GM12878 (cell line): ENCODE data around the gene C10orf143. TPM values are rescaled to one million over a fixed set of nuclear protein-coding genes. Genes with fewer than 3 reads are reported as not detected.

Source experiments
- ATAC-seq: fragments of 200-7000 bp; cut with Tn5 transposase; 3 replicates; pipeline ENCODE4 v1.9.1; 2020; ENCODE audit warnings: mild to moderate bottlenecking, moderate library complexity
- BruUV-seq: library from RNA; stranded (reverse); fragments of 400-500 nt; replicated peaks from 2 replicates; lab custom pipeline; 2021; lab: Mats Ljungman, UMichigan
- CTCF ChIA-PET: fragments of 300-600 bp; sonication (Branson Sonifier 250); formaldehyde crosslinking; extraction: SDS; loops from one replicate; lab custom pipeline; 2021; ENCODE audit warnings: inconsistent platforms; lab: Yijun Ruan, JAX
- POLR2A ChIA-PET: fragments of 350-600 bp; formaldehyde crosslinking; extraction: SDS; loops from one replicate; lab custom pipeline; 2021; ENCODE audit warnings: inconsistent platforms; lab: Charles Lee
- RAD21 ChIA-PET: fragments of 300-600 bp; sonication (Branson Sonifier 250); formaldehyde crosslinking; loops from one replicate; lab custom pipeline; 2023; ENCODE audit warnings: antibody characterized with exemption; ENCODE audit not compliant: unreplicated experiment; lab: Charles Lee
- SMC1A ChIA-PET: fragments of 300-600 bp; sonication (Branson Sonifier 250); formaldehyde crosslinking; loops from one replicate; lab custom pipeline; 2023; ENCODE audit not compliant: unreplicated experiment, uncharacterized antibody; lab: Charles Lee
- DNase-seq: peaks from one replicate; pipeline ENCODE4 v3.0.0-alpha.2; 2011; ENCODE audit warnings: low read depth, low spot score
- FAIRE-seq: peaks from 3 replicates; lab custom pipeline; 2011; peaks lifted over from hg19 to GRCh38; lab: Jason Lieb, UNC
- H2AFZ ChIP-seq: 2 replicates; pipeline ENCODE4 v1.6.0; 2011; ENCODE audit warnings: low read depth, low read length, control low read depth; ENCODE audit not compliant: control insufficient read depth
- H3K27ac ChIP-seq: 2 replicates; pipeline ENCODE4 v1.5.1; 2011; ENCODE audit warnings: control low read depth; ENCODE audit not compliant: control insufficient read depth, insufficient read depth
- H3K27me3 ChIP-seq, 2 experiments: replicated peaks in 1 of 2; 2 replicates each; pipeline versions ENCODE4 v1.6.0 to v1.6.1; 2011; ENCODE audit warnings: low read length in 1 of 2; ENCODE audit not compliant: control insufficient read depth in 2 of 2, insufficient read depth in 2 of 2
- H3K36me3 ChIP-seq, 2 experiments: 2 replicates each; pipeline ENCODE4 v1.5.1; 2011; ENCODE audit warnings: low read length in 1 of 2; ENCODE audit not compliant: control insufficient read depth in 2 of 2, insufficient read depth in 2 of 2
- H3K4me1 ChIP-seq: 2 replicates; pipeline ENCODE4 v1.6.1; 2011; ENCODE audit warnings: mild to moderate bottlenecking, low read length, moderate library complexity, mixed read lengths; ENCODE audit not compliant: control insufficient read depth, insufficient read depth
- H3K4me2 ChIP-seq: 2 replicates; pipeline ENCODE4 v1.6.0; 2011; ENCODE audit warnings: control low read depth; ENCODE audit not compliant: control insufficient read depth, insufficient read depth
- H3K4me3 ChIP-seq: fragments of 200-600 bp; sonication (generic); 2 replicates; pipeline ENCODE4 v1.5.1; 2016
- H3K79me2 ChIP-seq: 2 replicates; pipeline ENCODE4 v1.6.0; 2011; ENCODE audit warnings: low read length; ENCODE audit not compliant: control insufficient read depth, insufficient read depth
- H3K9ac ChIP-seq: 2 replicates; pipeline ENCODE4 v1.8.0; 2011; ENCODE audit warnings: low read length, control low read depth, mixed read lengths; ENCODE audit not compliant: control insufficient read depth, insufficient read depth
- H3K9me3 ChIP-seq: replicated peaks from 3 replicates; pipeline ENCODE4 v1.5.1; 2011; ENCODE audit warnings: mild to moderate bottlenecking, low read length; ENCODE audit not compliant: control insufficient read depth, insufficient read depth
- H4K20me1 ChIP-seq: 2 replicates; pipeline ENCODE4 v1.6.0; 2011; ENCODE audit not compliant: control insufficient read depth, insufficient read depth
- BCL11A ChIP-seq: IDR thresholded peaks from 2 replicates; pipeline ENCODE4 v1.6.1; 2011; ENCODE audit warnings: low read depth, low read length
- BMI1 ChIP-seq: fragments of 450-650 bp; IDR thresholded peaks from 2 replicates; pipeline ENCODE4 v1.6.1; 2016; ENCODE audit warnings: mild to moderate bottlenecking, moderate library complexity, borderline replicate concordance
- CREM ChIP-seq: IDR thresholded peaks from 2 replicates; pipeline ENCODE4 v1.6.1; 2014; ENCODE audit warnings: antibody characterized with exemption, low read depth
- KDM1A ChIP-seq: fragments of 200-600 bp; sonication (generic); IDR thresholded peaks from 2 replicates; pipeline ENCODE4 v1.6.1; 2016; ENCODE audit warnings: borderline replicate concordance
- NFYA ChIP-seq: IDR thresholded peaks from 2 replicates; pipeline ENCODE4 v1.6.1; 2011; ENCODE audit warnings: low read depth, mild to moderate bottlenecking, low read length, improper control_type of control experiment, borderline replicate concordance
- WGBS: methylation state at CpG from one replicate; pipeline ENCODE4 v1.1.6; 2016; ENCODE audit warnings: low lambda C conversion rate; ENCODE audit not compliant: insufficient replicate concordance, insufficient coverage; ENCODE audit errors: missing lambda C conversion rate; 5-methylcytosine and 5-hydroxymethylcytosine counted together
- in situ Hi-C: fragments of 300-500 bp; cut with MboI; formaldehyde crosslinking; loops from 9 replicates; pipeline ENCODE4 v1.14.3; 2018; ENCODE audit warnings: mixed read lengths
- intact Hi-C: fragments of 100-400 bp; cut with micrococcal nuclease; formaldehyde crosslinking; loops from one replicate; pipeline ENCODE4 v1.14.2; 2022; ENCODE audit not compliant: unreplicated experiment
- polyA plus RNA-seq, 11 experiments: library from polyadenylated mRNA; depleted of rRNA in 4 of 11; unstranded in 6 of 11; stranded (reverse) in 5 of 11; fragments of >200 nt; fragmentation: Nextera tagmentation in 4 of 11; fragmentation: Illumina TruSeq in 1 of 11; extraction: Ambion mirVana in 4 of 11; extraction: Trizol in 1 of 11; gene quantifications; 1 replicate in 1 of 11; 2 replicates in 10 of 11; pipeline versions ENCODE4 v1.2.1 to v1.2.3, GENCODE V29; 2011 to 2016; ENCODE audit warnings: inconsistent platforms in 2 of 11, missing spikeins in 2 of 11, low read depth in 1 of 11
- total RNA-seq, 4 experiments: library from RNA; depleted of rRNA in 3 of 4; stranded (reverse); fragments of >200 nt in 3 of 4; fragmentation: Illumina TruSeq in 1 of 4; extraction: Trizol in 1 of 4; gene quantifications; 2 replicates each; pipeline versions ENCODE4 v1.2.1 to v1.2.3, GENCODE V29; 2013 to 2021
- TF ChIP-seq, protein P1 (sequence below): fragments of 450-650 bp; IDR thresholded peaks from 2 replicates; pipeline ENCODE4 v1.6.1; 2014; ENCODE audit warnings: mild to moderate bottlenecking

C10orf143 gene
- total and polyA plus RNA-seq, 10 of the 15 experiments (the other 5 are each of a cell fraction or from before 2014, with no cell fraction given) = 0.64 to 7.9 (median 2.6) TPM

DNA sequence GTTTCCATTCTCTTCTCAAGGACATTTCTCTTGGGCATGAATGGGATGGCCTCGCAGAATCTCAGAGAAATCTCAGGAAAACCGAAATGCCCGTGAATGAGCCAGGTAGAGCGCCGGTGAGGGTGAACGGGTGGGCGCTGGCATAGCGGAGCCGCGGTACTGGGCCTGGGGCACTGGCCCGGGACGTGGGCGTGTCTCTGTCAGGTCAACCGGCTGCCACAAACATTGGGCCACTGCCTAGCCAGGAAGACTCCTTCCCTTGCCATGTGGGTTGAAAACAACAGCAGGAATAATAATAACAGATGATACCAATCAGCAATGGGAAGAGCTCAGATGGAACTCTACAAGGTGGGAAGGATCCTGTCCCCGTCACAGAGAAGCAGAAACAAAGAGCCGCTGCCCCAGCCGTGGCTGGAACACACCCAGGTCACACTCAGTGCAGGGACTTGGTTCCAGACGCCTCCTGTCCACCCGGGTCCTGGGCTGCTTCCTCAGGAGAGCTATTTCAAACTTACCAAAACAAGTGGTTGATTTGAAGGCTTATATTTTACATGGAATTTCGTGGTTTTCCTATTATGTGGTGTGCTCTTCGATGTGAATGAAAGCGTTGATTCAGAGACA, 95.4 kb downstream of the C10orf143 start:
- H3K9ac ChIP-seq = no peak overlapping the region
- H3K27ac ChIP-seq = no peak overlapping the region
- H2AFZ ChIP-seq = no peak overlapping the region
- H3K27me3 ChIP-seq = no peaks in the 10 kb centered on the region
- no peaks in the 10 kb centered on the region for H4K20me1 ChIP-seq
- no peak overlapping the region for H3K4me3 ChIP-seq
- H3K36me3 ChIP-seq = no peaks in the 10 kb centered on the region
- H3K4me1 ChIP-seq = no peaks in the 10 kb centered on the region
- DNase-seq (no peak), FAIRE-seq (no peak), ATAC-seq (no peak)
- H3K9me3 ChIP-seq = no peaks in the 10 kb centered on the region
- in situ Hi-C loops = no loop called here
- ChIA-PET POLR2A (no interaction called here), RAD21 (no interaction called here), SMC1A (no interaction called here), CTCF (no interaction called here)
- no TSS peak for BruUV-seq
- WGBS = 58% methylated on average over 21 of the region's 22 CpGs
- H3K79me2 ChIP-seq = no peaks in the 10 kb centered on the region
- no peak for TF ChIP-seq BCL11A
- TF ChIP-seq, all 136 proteins: peak for 0
- intact Hi-C loops = no loop called here
- H3K4me2 ChIP-seq = no peak overlapping the region

DNA sequence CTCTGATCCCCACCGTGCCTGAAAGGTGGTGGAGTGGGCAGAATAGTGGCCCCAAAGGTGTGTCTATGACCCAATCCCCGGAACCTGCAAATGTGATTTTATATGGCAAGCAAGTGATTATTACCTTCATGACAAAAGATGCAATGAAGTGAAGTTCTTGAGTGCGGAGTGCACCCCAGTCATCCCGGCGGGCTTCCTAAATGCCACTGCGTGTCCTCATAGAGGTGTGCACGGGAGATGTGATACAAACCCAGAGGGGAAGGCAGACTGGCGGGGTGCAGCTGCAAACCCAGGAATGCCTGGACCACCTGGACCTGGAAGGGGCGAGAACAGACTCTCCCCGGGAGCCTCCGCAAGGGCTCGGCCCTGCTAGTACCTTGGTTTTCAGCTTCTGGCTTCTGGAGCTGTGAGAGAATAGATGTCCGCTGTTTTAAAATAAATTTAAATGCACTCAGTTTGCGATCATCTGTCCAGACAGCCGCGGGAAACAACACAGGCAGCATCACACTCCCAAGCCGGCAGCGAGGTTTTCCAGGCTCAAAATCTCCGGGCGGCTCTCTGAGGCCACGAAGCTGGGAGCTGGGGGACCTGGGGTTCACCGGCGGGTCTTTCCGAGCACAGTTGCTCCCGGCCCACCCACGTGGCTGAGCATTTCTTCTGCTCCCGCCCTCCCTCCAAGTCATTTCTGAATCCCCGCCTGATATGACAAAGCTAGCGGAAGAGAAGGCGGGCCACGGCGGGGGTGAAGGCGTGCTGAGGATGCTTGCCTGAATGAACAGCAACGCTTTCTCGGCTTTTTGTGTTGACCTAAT, 96.2 kb downstream of the C10orf143 start:
- 53% methylated on average over 35 of the region's 35 CpGs for WGBS
- TF ChIP-seq CREM = no peak
- TF ChIP-seq, protein P1, sequence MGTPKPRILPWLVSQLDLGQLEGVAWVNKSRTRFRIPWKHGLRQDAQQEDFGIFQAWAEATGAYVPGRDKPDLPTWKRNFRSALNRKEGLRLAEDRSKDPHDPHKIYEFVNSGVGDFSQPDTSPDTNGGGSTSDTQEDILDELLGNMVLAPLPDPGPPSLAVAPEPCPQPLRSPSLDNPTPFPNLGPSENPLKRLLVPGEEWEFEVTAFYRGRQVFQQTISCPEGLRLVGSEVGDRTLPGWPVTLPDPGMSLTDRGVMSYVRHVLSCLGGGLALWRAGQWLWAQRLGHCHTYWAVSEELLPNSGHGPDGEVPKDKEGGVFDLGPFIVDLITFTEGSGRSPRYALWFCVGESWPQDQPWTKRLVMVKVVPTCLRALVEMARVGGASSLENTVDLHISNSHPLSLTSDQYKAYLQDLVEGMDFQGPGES = no peak
- no peak for TF ChIP-seq BMI1
- no peak for TF ChIP-seq NFYA
- TF ChIP-seq KDM1A = no peak
- TF ChIP-seq, all 136 proteins: peak for 0
- no peaks in the 10 kb centered on the region for H3K79me2 ChIP-seq
- no peak overlapping the region for H3K4me3 ChIP-seq
- no peak overlapping the region for H3K4me2 ChIP-seq
- SMC1A ChIA-PET = no interaction called here
- BruUV-seq = no TSS peak
- CTCF ChIA-PET = no interaction called here
- H3K27me3 ChIP-seq = no peaks in the 10 kb centered on the region
- no peaks in the 10 kb centered on the region for H3K36me3 ChIP-seq
- intact Hi-C loops (no loop called here), in situ Hi-C loops (no loop called here)
- ATAC-seq = no peak
- no peak overlapping the region for H3K9ac ChIP-seq
- DNase-seq = no peak
- H3K27ac ChIP-seq = no peak overlapping the region
- POLR2A ChIA-PET = no interaction called here
- RAD21 ChIA-PET = no interaction called here
- FAIRE-seq = no peak
- no peaks in the 10 kb centered on the region for H3K4me1 ChIP-seq
- H4K20me1 ChIP-seq = no peaks in the 10 kb centered on the region
- no peaks in the 10 kb centered on the region for H3K9me3 ChIP-seq
- H2AFZ ChIP-seq = no peak overlapping the region

Other genes with a start within 250 kb of the C10orf143 start
- not detected in 2 replicates for gene EBF3, start 146.6 kb downstream of the C10orf143 start, total RNA-seq (2014; rRNA removed)
- not detected in 2 replicates for gene EBF3, start 146.6 kb downstream of the C10orf143 start, total RNA-seq (2014; rRNA removed; fragmentation: Illumina TruSeq; extraction: Trizol)
- not detected in 2 replicates for gene EBF3, start 146.6 kb downstream of the C10orf143 start, total RNA-seq (2021)
- not detected in 2 replicates for gene EBF3, start 146.6 kb downstream of the C10orf143 start, polyA plus RNA-seq (2011; rRNA removed)
- not detected in 2 replicates for gene EBF3, start 146.6 kb downstream of the C10orf143 start, polyA plus RNA-seq (2014; fragmentation: Illumina TruSeq; extraction: Trizol)
- gene EBF3, start 146.6 kb downstream of the C10orf143 start, polyA plus RNA-seq (2014; fragmentation: Nextera tagmentation; extraction: Ambion mirVana) = not detected
- not detected in 2 replicates for gene EBF3, start 146.6 kb downstream of the C10orf143 start, polyA plus RNA-seq (2014; rRNA removed)
- gene EBF3, start 146.6 kb downstream of the C10orf143 start, polyA plus RNA-seq (2016; fragmentation: Nextera tagmentation; extraction: Ambion mirVana) = not detected
- gene GLRX3, start 25.6 kb upstream of the C10orf143 start, total RNA-seq (2014; rRNA removed) = 94.7 and 122 TPM in 2 replicates
- 128 and 132 TPM in 2 replicates for gene GLRX3, start 25.6 kb upstream of the C10orf143 start, total RNA-seq (2014; rRNA removed; fragmentation: Illumina TruSeq; extraction: Trizol)
- 123 and 127 TPM in 2 replicates for gene GLRX3, start 25.6 kb upstream of the C10orf143 start, total RNA-seq (2021)
- gene GLRX3, start 25.6 kb upstream of the C10orf143 start, polyA plus RNA-seq (2011; rRNA removed) = 125 and 176 TPM in 2 replicates
- 151 and 160 TPM in 2 replicates for gene GLRX3, start 25.6 kb upstream of the C10orf143 start, polyA plus RNA-seq (2014; fragmentation: Illumina TruSeq; extraction: Trizol)
- 100 to 1,000 TPM; 131 to 171 TPM for gene GLRX3, start 25.6 kb upstream of the C10orf143 start, polyA plus RNA-seq (2014; fragmentation: Nextera tagmentation; extraction: Ambion mirVana)
- gene GLRX3, start 25.6 kb upstream of the C10orf143 start, polyA plus RNA-seq (2014; rRNA removed) = 92.2 and 125 TPM in 2 replicates
- gene GLRX3, start 25.6 kb upstream of the C10orf143 start, polyA plus RNA-seq (2016; fragmentation: Nextera tagmentation; extraction: Ambion mirVana) = 100 to 1,000 TPM; 204 to 209 TPM